Neutrophil (primary cell): ENCODE measurements around the gene CLSTN2.

ENCODE experiments used
- H3K27ac ChIP-seq: fragments of 200-600 bp; sonication (generic); 2 replicates; pipeline ENCODE4 v1.5.1; 2016; ENCODE audit warnings: mild to moderate bottlenecking, moderate library complexity
- H3K27me3 ChIP-seq: fragments of 200-600 bp; sonication (generic); 2 replicates; pipeline ENCODE4 v1.6.0; 2016; ENCODE audit warnings: mild to moderate bottlenecking
- H3K36me3 ChIP-seq: fragments of 200-600 bp; sonication (generic); 2 replicates; pipeline ENCODE4 v1.5.1; 2017
- H3K4me1 ChIP-seq, 2 experiments: fragments of 200-600 bp in 1 of 2; sonication (generic) in 1 of 2; 1 replicate in 1 of 2; 2 replicates in 1 of 2; pipeline versions ENCODE4 v1.5.1 to v1.6.1; 2013 to 2016; ENCODE audit warnings: low read depth in 1 of 2, low read length in 1 of 2, mild to moderate bottlenecking in 1 of 2, moderate library complexity in 1 of 2; ENCODE audit not compliant: control insufficient read depth in 1 of 2, insufficient read depth in 1 of 2
- H3K4me3 ChIP-seq, 2 experiments: fragments of 200-600 bp in 1 of 2; sonication (generic) in 1 of 2; 1 replicate in 1 of 2; 2 replicates in 1 of 2; pipeline ENCODE4 v1.5.1; 2013 to 2016; ENCODE audit warnings: low read depth in 1 of 2, low read length in 1 of 2, mild to moderate bottlenecking in 1 of 2, moderate library complexity in 1 of 2
- H3K9me3 ChIP-seq: fragments of 200-600 bp; sonication (generic); 2 replicates; pipeline ENCODE4 v1.5.1; 2016
- CTCF ChIP-seq: fragments of 200-600 bp; sonication (generic); IDR thresholded peaks from 2 replicates; pipeline ENCODE4 v1.5.1; 2016; ENCODE audit warnings: antibody characterized with exemption

The CLSTN2 gene

GRCh38 chr3:140034058-140034457 is 99.1 kb downstream of the CLSTN2 start:
- Histone ChIP-seq H3K27ac (no peak overlapping the region), H3K27me3 (no peaks in the 10 kb centered on the region), H3K4me1 (no peaks in the 10 kb centered on the region), H3K36me3 (no peaks in the 10 kb centered on the region), H3K9me3 (no peaks in the 10 kb centered on the region), H3K4me3 (no peak overlapping the region)
- TF ChIP-seq CTCF, result no peak

GRCh38 chr3:140035871-140036270 is 100.9 kb downstream of the CLSTN2 start:
- H3K27ac ChIP-seq, result no peak overlapping the region
- TF ChIP-seq CTCF, result no peak
- H3K36me3 ChIP-seq, result no peaks in the 10 kb centered on the region

GRCh38 chr3:140050396-140050795 is 115.4 kb downstream of the CLSTN2 start:
- H3K27ac ChIP-seq, result no peak overlapping the region
- H3K4me3 ChIP-seq, result no peak overlapping the region
- TF ChIP-seq CTCF, result no peak
- H3K36me3 ChIP-seq, result no peaks in the 10 kb centered on the region
- no peaks in the 10 kb centered on the region for H3K9me3 ChIP-seq
- no peaks in the 10 kb centered on the region for H3K27me3 ChIP-seq
- H3K4me1 ChIP-seq, result no peaks in the 10 kb centered on the region

More at GRCh38 chr3:140035871-140036270, 100.9 kb downstream of the CLSTN2 start:
- Histone ChIP-seq H3K27me3 (no peaks in the 10 kb centered on the region), H3K4me3 (no peak overlapping the region), H3K9me3 (no peaks in the 10 kb centered on the region), H3K4me1 (no peaks in the 10 kb centered on the region)

GRCh38 chr3:140051019-140051957 is 116.3 kb downstream of the CLSTN2 start:
- TF ChIP-seq CTCF, result no peak
- Histone ChIP-seq H3K27me3 (no peaks in the 10 kb centered on the region), H3K4me3 (no peak overlapping the region), H3K36me3 (no peaks in the 10 kb centered on the region), H3K27ac (no peak overlapping the region), H3K4me1 (no peaks in the 10 kb centered on the region), H3K9me3 (no peaks in the 10 kb centered on the region)

- Histone ChIP-seq H3K27me3 (no peaks in the 10 kb centered on the region), H3K9me3 (no peaks in the 10 kb centered on the region), H3K4me1 (no peaks in the 10 kb centered on the region), H3K27ac (no peak overlapping the region), H3K36me3 (no peaks in the 10 kb centered on the region), H3K4me3 (no peak overlapping the region)
- TF ChIP-seq CTCF, result no peak
These were observed 118.1 kb downstream of the CLSTN2 start for GRCh38 chr3:140052771-140053702.
